ENCODE measurements around the gene NOP14. TPM values are rescaled to one million over a fixed set of nuclear protein-coding genes. Genes with fewer than 3 reads are reported as not detected.
"Not testable (repeated sequence)": the region's sequence is repeated elsewhere in the genome, so short reads cannot be mapped to it uniquely, and the experiment has no call there.

The NOP14 gene
- 32.2 TPM for polyA plus RNA-seq (2013, experiment 1 of 2)
- polyA plus RNA-seq (2013, experiment 2 of 2) = 28.8 TPM

GRCh38 chr4:2963175-2963965, at the start of gene NOP14, which contains the start of gene GRK4:
Gene NOP14, minus strand, starts transcription at chr4:2963406. Its CDS starts 87 bp downstream, at chr4:2963319.
Gene GRK4, plus strand, starts transcription at chr4:2963571. Its CDS starts 500 bp downstream, at chr4:2964071.
- WGBS = under 1% methylated on average over 105 of the region's 105 CpGs
- Histone ChIP-seq H3K4me1 (ENCODE audit: insufficient read depth, low read length) (peaks cover 6% of the 10 kb centered on the region; the same call in 1 of the 2 replicates), H3K27ac (ENCODE audit: low read depth, low read length) (peak within 1 kb of the TSS; percentile 66), H3K27me3 (ENCODE audit: insufficient read depth, low read length) (peaks cover 17% of the 10 kb centered on the region), H3K4me3 (ENCODE audit: low read length) (peak within 1 kb of the TSS; percentile 90), H3K36me3 (ENCODE audit: insufficient read depth, low read length) (peaks cover 5% of the 10 kb centered on the region), H3K9ac (ENCODE audit: low read depth, low read length) (peak within 1 kb of the TSS; percentile 92), H3K9me3 (ENCODE audit: insufficient read depth, low read depth, low read length) (no peaks in the 10 kb centered on the region)

DNA sequence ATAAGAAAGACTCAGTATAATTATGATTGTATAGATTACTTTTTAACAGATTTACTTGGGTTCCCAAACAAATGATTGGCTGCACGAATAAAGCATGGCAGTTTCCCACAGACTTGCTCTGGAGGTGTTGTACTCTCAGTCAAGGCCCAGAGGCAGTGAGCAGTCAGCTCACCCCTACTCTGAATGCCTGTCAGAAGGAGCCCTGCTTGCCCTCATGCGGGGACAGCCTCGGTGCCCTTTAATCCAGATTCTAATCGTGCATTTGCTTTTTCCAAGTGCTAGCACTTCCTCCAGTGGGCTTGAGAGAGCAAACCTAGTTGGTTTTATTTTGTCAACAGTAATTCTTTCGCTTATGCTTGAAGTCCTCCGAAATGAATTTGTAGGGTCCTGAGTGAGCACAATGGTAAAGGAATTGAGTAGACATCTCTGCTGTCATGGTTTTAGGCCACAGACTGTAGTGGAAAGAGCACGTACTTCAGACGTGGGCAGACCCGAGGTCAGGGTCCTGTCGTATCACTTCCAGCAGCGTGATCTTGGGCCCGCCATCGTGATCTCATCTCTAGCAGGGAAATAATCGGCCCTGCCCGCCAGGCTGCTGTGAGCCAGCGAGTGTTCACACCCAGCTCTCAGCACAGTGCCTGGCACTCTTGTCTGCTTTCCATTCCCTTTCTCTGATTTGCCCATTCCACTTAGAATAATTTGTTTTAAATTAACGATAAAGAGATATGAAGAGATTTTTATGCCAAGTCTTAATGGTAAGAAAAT, 48.4 kb upstream of the NOP14 start:
- Histone ChIP-seq H3K36me3 (ENCODE audit: insufficient read depth, low read length) (no peaks in the 10 kb centered on the region), H3K4me1 (ENCODE audit: insufficient read depth, low read length) (no peaks in the 10 kb centered on the region), H3K27me3 (ENCODE audit: insufficient read depth, low read length) (no peaks in the 10 kb centered on the region), H3K9ac (ENCODE audit: low read depth, low read length) (no peak overlapping the region), H3K9me3 (ENCODE audit: insufficient read depth, low read depth, low read length) (no peaks in the 10 kb centered on the region), H3K27ac (ENCODE audit: low read depth, low read length) (no peak overlapping the region), H3K4me3 (ENCODE audit: low read length) (no peak overlapping the region)
- WGBS = 95% methylated on average over 16 of the region's 17 CpGs

GRCh38 chr4:3010998-3011397, 47.8 kb upstream of the NOP14 start:
- H3K27ac ChIP-seq (ENCODE audit: low read depth, low read length) = no peak overlapping the region
- H3K4me1 ChIP-seq (ENCODE audit: insufficient read depth, low read length) = no peaks in the 10 kb centered on the region
- 95% methylated on average over 5 of the region's 5 CpGs for WGBS
- H3K9me3 ChIP-seq (ENCODE audit: insufficient read depth, low read depth, low read length) = no peaks in the 10 kb centered on the region
- H3K36me3 ChIP-seq (ENCODE audit: insufficient read depth, low read length) = no peaks in the 10 kb centered on the region
- no peaks in the 10 kb centered on the region for H3K27me3 ChIP-seq (ENCODE audit: insufficient read depth, low read length)
- H3K9ac ChIP-seq (ENCODE audit: low read depth, low read length) = no peak overlapping the region
- no peak overlapping the region for H3K4me3 ChIP-seq (ENCODE audit: low read length)

DNA sequence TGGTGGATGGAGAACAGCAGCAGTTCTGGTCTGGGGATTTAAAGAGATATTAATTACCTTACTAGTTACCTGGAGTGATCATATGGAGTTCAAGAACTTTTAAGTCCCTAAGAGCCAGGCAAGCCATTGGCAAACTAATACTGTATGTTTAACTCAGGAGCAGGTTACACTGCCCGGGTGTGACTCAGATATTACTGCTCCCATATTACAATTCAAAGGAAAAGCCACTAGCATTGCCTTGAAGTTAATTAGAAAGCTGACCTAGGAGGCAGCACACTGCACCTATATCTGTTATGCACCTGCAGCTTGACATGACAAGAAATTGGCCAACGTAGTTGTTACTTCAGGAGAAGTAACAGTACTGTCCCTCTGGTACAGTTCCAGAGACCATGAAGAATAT, 47.4 kb upstream of the NOP14 start:
- 69% methylated on average over 2 of the region's 2 CpGs for WGBS
- no peak overlapping the region for H3K9ac ChIP-seq (ENCODE audit: low read depth, low read length)
- no peak overlapping the region for H3K4me3 ChIP-seq (ENCODE audit: low read length)
- H3K27me3 ChIP-seq (ENCODE audit: insufficient read depth, low read length) = no peaks in the 10 kb centered on the region
- no peaks in the 10 kb centered on the region for H3K9me3 ChIP-seq (ENCODE audit: insufficient read depth, low read depth, low read length)
- no peaks in the 10 kb centered on the region for H3K36me3 ChIP-seq (ENCODE audit: insufficient read depth, low read length)
- H3K27ac ChIP-seq (ENCODE audit: low read depth, low read length) = no peak overlapping the region
- H3K4me1 ChIP-seq (ENCODE audit: insufficient read depth, low read length) = no peaks in the 10 kb centered on the region

- WGBS = 91% methylated on average over 7 of the region's 7 CpGs
- H3K36me3 ChIP-seq (ENCODE audit: insufficient read depth, low read length) = no peaks in the 10 kb centered on the region
- H3K27ac ChIP-seq (ENCODE audit: low read depth, low read length) = no peak overlapping the region
- H3K27me3 ChIP-seq (ENCODE audit: insufficient read depth, low read length) = no peaks in the 10 kb centered on the region
- no peaks in the 10 kb centered on the region for H3K4me1 ChIP-seq (ENCODE audit: insufficient read depth, low read length)
- no peak overlapping the region for H3K9ac ChIP-seq (ENCODE audit: low read depth, low read length)
- H3K4me3 ChIP-seq (ENCODE audit: low read length) = no peak overlapping the region
- H3K9me3 ChIP-seq (ENCODE audit: insufficient read depth, low read depth, low read length) = no peaks in the 10 kb centered on the region
These were observed 46.2 kb upstream of the NOP14 start for GRCh38 chr4:3009422-3009821.

DNA sequence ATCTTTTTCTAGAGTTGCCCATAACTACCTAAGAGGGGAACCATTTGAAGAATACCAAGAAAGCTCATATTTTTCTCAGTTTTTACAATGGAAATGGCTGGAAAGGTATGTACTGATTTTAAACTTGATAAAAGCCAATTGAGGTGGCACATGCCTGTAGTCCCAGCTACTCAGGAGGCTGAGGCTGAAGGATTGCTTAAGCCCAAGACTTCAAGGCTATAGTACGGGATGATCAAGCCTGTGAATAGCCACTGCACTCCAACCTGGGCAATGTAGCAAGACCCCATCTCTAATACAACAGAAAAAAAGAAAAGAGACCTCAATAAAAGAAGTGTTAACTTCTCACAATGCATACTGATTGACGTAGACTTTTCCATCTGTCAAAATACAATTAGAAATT, 44.5 kb upstream of the NOP14 start:
- no peak overlapping the region for H3K27ac ChIP-seq (ENCODE audit: low read depth, low read length)
- H3K4me1 ChIP-seq (ENCODE audit: insufficient read depth, low read length) = no peaks in the 10 kb centered on the region
- no peak overlapping the region for H3K9ac ChIP-seq (ENCODE audit: low read depth, low read length)
- 86% methylated on average over 1 of the region's 2 CpGs for WGBS
- no peaks in the 10 kb centered on the region for H3K27me3 ChIP-seq (ENCODE audit: insufficient read depth, low read length)
- no peaks in the 10 kb centered on the region for H3K36me3 ChIP-seq (ENCODE audit: insufficient read depth, low read length)
- H3K4me3 ChIP-seq (ENCODE audit: low read length) = no peak overlapping the region
- H3K9me3 ChIP-seq (ENCODE audit: insufficient read depth, low read depth, low read length) = no peaks in the 10 kb centered on the region

DNA sequence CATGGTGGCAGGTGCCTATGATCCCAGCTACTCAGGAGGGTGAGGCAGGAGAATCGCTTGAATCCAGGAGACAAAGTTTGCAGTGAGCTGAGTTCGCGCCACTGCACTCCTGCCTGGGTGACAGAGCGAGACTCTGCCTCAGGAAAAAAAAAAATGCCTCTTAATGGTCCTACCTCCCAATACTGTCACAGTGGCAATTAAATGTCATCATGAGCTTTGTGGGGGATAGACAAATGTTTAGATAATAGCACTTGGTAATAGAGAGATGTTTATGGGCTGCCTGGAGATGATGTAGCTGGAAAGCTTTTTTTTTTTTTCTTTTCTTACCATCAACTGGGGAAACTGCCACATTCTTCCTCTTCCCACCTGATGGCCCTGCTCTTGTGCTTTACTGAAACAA, 33.2 kb upstream of the NOP14 start:
- Histone ChIP-seq H3K4me1 (ENCODE audit: insufficient read depth, low read length) (no peaks in the 10 kb centered on the region), H3K36me3 (ENCODE audit: insufficient read depth, low read length) (no peaks in the 10 kb centered on the region), H3K9ac (ENCODE audit: low read depth, low read length) (no peak overlapping the region), H3K27me3 (ENCODE audit: insufficient read depth, low read length) (no peaks in the 10 kb centered on the region), H3K4me3 (ENCODE audit: low read length) (no peak overlapping the region), H3K27ac (ENCODE audit: low read depth, low read length) (no peak overlapping the region), H3K9me3 (ENCODE audit: insufficient read depth, low read depth, low read length) (no peaks in the 10 kb centered on the region)
- WGBS = 90% methylated on average over 4 of the region's 4 CpGs

GRCh38 chr4:2995546-2996265, 32.5 kb upstream of the NOP14 start:
- Histone ChIP-seq H3K4me1 (ENCODE audit: insufficient read depth, low read length) (no peaks in the 10 kb centered on the region), H3K36me3 (ENCODE audit: insufficient read depth, low read length) (no peaks in the 10 kb centered on the region), H3K9me3 (ENCODE audit: insufficient read depth, low read depth, low read length) (no peaks in the 10 kb centered on the region), H3K4me3 (ENCODE audit: low read length) (no peak overlapping the region), H3K9ac (ENCODE audit: low read depth, low read length) (no peak overlapping the region), H3K27ac (ENCODE audit: low read depth, low read length) (no peak overlapping the region), H3K27me3 (ENCODE audit: insufficient read depth, low read length) (no peaks in the 10 kb centered on the region)
- 85% methylated on average over 4 of the region's 4 CpGs for WGBS

DNA sequence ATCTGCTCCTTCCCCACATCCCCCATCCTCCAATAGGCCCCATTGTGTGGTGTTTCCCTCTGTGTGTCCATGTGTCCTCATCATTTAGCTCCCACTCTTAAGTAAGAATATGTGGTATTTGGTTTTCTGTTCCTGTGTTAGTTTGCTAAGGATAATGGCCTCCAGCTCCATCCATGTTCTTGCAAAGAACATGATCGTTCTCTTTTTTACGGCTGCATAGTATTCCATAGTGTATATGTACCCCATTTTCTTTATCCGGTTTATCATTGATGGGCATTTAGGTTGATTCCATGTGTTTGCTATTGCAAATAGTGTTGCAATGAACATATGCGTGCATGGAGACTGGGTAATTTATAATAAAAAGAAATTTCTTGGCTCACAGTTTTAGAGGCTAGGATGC, 31.7 kb upstream of the NOP14 start:
- 99% methylated on average over 4 of the region's 4 CpGs for WGBS
- Histone ChIP-seq H3K4me1 (ENCODE audit: insufficient read depth, low read length) (no peaks in the 10 kb centered on the region), H3K9me3 (ENCODE audit: insufficient read depth, low read depth, low read length) (no peaks in the 10 kb centered on the region), H3K9ac (ENCODE audit: low read depth, low read length) (no peak overlapping the region), H3K4me3 (ENCODE audit: low read length) (no peak overlapping the region), H3K36me3 (ENCODE audit: insufficient read depth, low read length) (no peaks in the 10 kb centered on the region), H3K27ac (ENCODE audit: low read depth, low read length) (no peak overlapping the region), H3K27me3 (ENCODE audit: insufficient read depth, low read length) (no peaks in the 10 kb centered on the region)

GRCh38 chr4:2991243-2991642, 28.0 kb upstream of the NOP14 start:
- WGBS = 98% methylated on average over 4 of the region's 4 CpGs
- H3K4me3 ChIP-seq (ENCODE audit: low read length) = no peak overlapping the region
- 0 out of 2 replicates have a peak, but pooled peaks cover 2% of the 10 kb centered on the region for H3K9me3 ChIP-seq (ENCODE audit: insufficient read depth, low read depth, low read length)
- no peak overlapping the region for H3K9ac ChIP-seq (ENCODE audit: low read depth, low read length)
- H3K27me3 ChIP-seq (ENCODE audit: insufficient read depth, low read length) = no peaks in the 10 kb centered on the region
- no peaks in the 10 kb centered on the region for H3K4me1 ChIP-seq (ENCODE audit: insufficient read depth, low read length)
- no peak overlapping the region for H3K27ac ChIP-seq (ENCODE audit: low read depth, low read length)
- H3K36me3 ChIP-seq (ENCODE audit: insufficient read depth, low read length) = no peaks in the 10 kb centered on the region

GRCh38 chr4:2983715-2984114, 20.5 kb upstream of the NOP14 start:
- H3K4me1 ChIP-seq (ENCODE audit: insufficient read depth, low read length); H3K27me3 ChIP-seq (ENCODE audit: insufficient read depth, low read length); H3K9ac ChIP-seq (ENCODE audit: low read depth, low read length); H3K36me3 ChIP-seq (ENCODE audit: insufficient read depth, low read length); H3K4me3 ChIP-seq (ENCODE audit: low read length); H3K27ac ChIP-seq (ENCODE audit: low read depth, low read length): not testable (repeated sequence)
- peaks cover 28% of the 10 kb centered on the region for H3K9me3 ChIP-seq (ENCODE audit: insufficient read depth, low read depth, low read length)
- WGBS = 85% methylated on average over 7 of the region's 7 CpGs
